Right atrium auricular region (tissue), 2 donors: ENCODE results near the gene ZRANB3. TPM values are rescaled to one million over a fixed set of nuclear protein-coding genes. Genes with fewer than 3 reads are reported as not detected.

ENCODE experiments used
- DNase-seq: peaks from one replicate; pipeline ENCODE4 v3.0.0-alpha.2; 2019; ENCODE audit warnings: low spot score
- H3K27ac ChIP-seq, 2 donors: fragments of 200-600 bp; sonication (generic); 1 replicate in 1 of 2; 2 replicates in 1 of 2; pipeline ENCODE4 v1.5.1; 2016 to 2019
- H3K27me3 ChIP-seq, 2 donors: fragments of 200-600 bp; sonication (generic); one replicate each; pipeline versions ENCODE4 v1.5.1 to v1.6.0; 2017 to 2019
- H3K36me3 ChIP-seq: fragments of 200-600 bp; sonication (generic); one replicate; pipeline ENCODE4 v1.5.1; 2016
- H3K4me1 ChIP-seq, 2 donors: fragments of 200-600 bp; sonication (generic); one replicate each; pipeline versions ENCODE4 v1.5.1 to v1.6.0; 2017 to 2019
- H3K4me3 ChIP-seq, 2 donors: fragments of 200-600 bp; sonication (generic); 1 replicate in 1 of 2; 2 replicates in 1 of 2; pipeline ENCODE4 v1.5.1; 2017 to 2019; ENCODE audit warnings: mild to moderate bottlenecking in 1 of 2, moderate library complexity in 1 of 2
- H3K9me3 ChIP-seq, 2 donors: fragments of 200-600 bp; sonication (generic); one replicate each; pipeline ENCODE4 v1.5.1; 2019
- CTCF ChIP-seq, 2 donors: fragments of 200-600 bp; sonication (generic); IDR thresholded peaks; one replicate each; pipeline ENCODE4 v1.5.1; 2019; ENCODE audit warnings: antibody characterized with exemption in 2 of 2
- total RNA-seq, 2 donors: library from RNA; depleted of rRNA; stranded (reverse); fragments of >200 nt; gene quantifications; one replicate each; pipeline ENCODE4 v1.1.0, GENCODE V29; 2016

ZRANB3 gene
- total RNA-seq, 2 donors from 2014 or later: 1.6 to 2.3 TPM

GRCh38 chr2:135202751-135203150 is 328.3 kb downstream of the ZRANB3 start:
- Histone ChIP-seq H3K27me3 (no peaks in the 10 kb centered on the region), H3K4me3 (no peak overlapping the region), H3K27ac (no peak overlapping the region), H3K4me1 (no peaks in the 10 kb centered on the region), H3K9me3 (no peaks in the 10 kb centered on the region), H3K36me3 (no peaks in the 10 kb centered on the region)
- no peak for DNase-seq
- TF ChIP-seq CTCF (IDR thresholded peaks at IDR 0.05): no peak

- no peak for TF ChIP-seq CTCF (IDR thresholded peaks at IDR 0.05)
- Histone ChIP-seq H3K4me3 (no peak overlapping the region), H3K36me3 (no peaks in the 10 kb centered on the region), H3K27me3 (no peaks in the 10 kb centered on the region), H3K4me1 (no peaks in the 10 kb centered on the region), H3K9me3 (no peaks in the 10 kb centered on the region), H3K27ac (no peak overlapping the region)
- DNase-seq: no peak
Measured at GRCh38 chr2:135198481-135198880, 332.5 kb downstream of the ZRANB3 start.

- no peaks in the 10 kb centered on the region for H3K36me3 ChIP-seq
- no peak for TF ChIP-seq CTCF (IDR thresholded peaks at IDR 0.05)
- H3K4me3 ChIP-seq: no peak overlapping the region
- no peak overlapping the region for H3K27ac ChIP-seq
- H3K27me3 ChIP-seq: no peaks in the 10 kb centered on the region
- H3K9me3 ChIP-seq: peaks cover 0 to 7% of the 10 kb centered on the region in 2 donors
- no peaks in the 10 kb centered on the region for H3K4me1 ChIP-seq
- no peak for DNase-seq
Measured at GRCh38 chr2:135190799-135191198, 340.2 kb downstream of the ZRANB3 start.

- no peak for DNase-seq
- no peaks in the 10 kb centered on the region for H3K4me1 ChIP-seq
- no peak overlapping the region for H3K27ac ChIP-seq
- TF ChIP-seq CTCF (IDR thresholded peaks at IDR 0.05): no peak
- no peak overlapping the region for H3K4me3 ChIP-seq
- peaks cover 0 to 7% of the 10 kb centered on the region in 2 donors for H3K9me3 ChIP-seq
- H3K27me3 ChIP-seq: no peaks in the 10 kb centered on the region
- H3K36me3 ChIP-seq: no peaks in the 10 kb centered on the region
Measured at GRCh38 chr2:135189148-135189547, 341.9 kb downstream of the ZRANB3 start.

GRCh38 chr2:135187270-135187669 is 343.7 kb downstream of the ZRANB3 start:
- no peaks in the 10 kb centered on the region for H3K27me3 ChIP-seq
- no peak for DNase-seq
- no peak overlapping the region for H3K4me3 ChIP-seq
- peaks cover 0 to 7% of the 10 kb centered on the region in 2 donors for H3K9me3 ChIP-seq
- no peaks in the 10 kb centered on the region for H3K4me1 ChIP-seq
- no peak for TF ChIP-seq CTCF (IDR thresholded peaks at IDR 0.05)
- no peaks in the 10 kb centered on the region for H3K36me3 ChIP-seq
- H3K27ac ChIP-seq: no peak overlapping the region

GRCh38 chr2:135186054-135186453 is 345.0 kb downstream of the ZRANB3 start:
- Histone ChIP-seq H3K4me3 (no peak overlapping the region), H3K36me3 (no peaks in the 10 kb centered on the region), H3K27ac (no peak overlapping the region), H3K9me3 (peaks cover 0 to 7% of the 10 kb centered on the region in 2 donors), H3K4me1 (no peaks in the 10 kb centered on the region), H3K27me3 (no peaks in the 10 kb centered on the region)
- TF ChIP-seq CTCF (IDR thresholded peaks at IDR 0.05): no peak
- DNase-seq: no peak
